PC-9 (cell line): ENCODE data around the gene CHD5. TPM values are rescaled to one million over a fixed set of nuclear protein-coding genes. Genes with fewer than 3 reads are reported as not detected.

Experiments used
- BruUV-seq: library from RNA; stranded (reverse); fragments of 400-500 nt; replicated peaks from 2 replicates; lab custom pipeline; 2021; lab: Mats Ljungman, UMichigan
- CTCF ChIA-PET: fragments of 300-600 bp; sonication (Branson Sonifier 250); formaldehyde crosslinking; loops from one replicate; lab custom pipeline; 2022; ENCODE audit warnings: antibody characterized with exemption; lab: Charles Lee
- POLR2A ChIA-PET: fragments of 300-600 bp; sonication (Branson Sonifier 250); formaldehyde crosslinking; loops from one replicate; lab custom pipeline; 2022; ENCODE audit warnings: antibody characterized with exemption; ENCODE audit not compliant: unreplicated experiment; lab: Charles Lee
- DNase-seq, 2 experiments: peaks; one replicate each; pipeline versions ENCODE4 v3.0.0 to v3.0.0-alpha.2; 2015 to 2022; ENCODE audit warnings: mixed read lengths in 1 of 2
- H2AFZ ChIP-seq: fragments of 200-600 bp; sonication (generic); 2 replicates; pipeline ENCODE4 v1.8.1; 2017; ENCODE audit warnings: antibody characterized with exemption
- H3F3A ChIP-seq: fragments of 200-600 bp; sonication (generic); 2 replicates; pipeline ENCODE4 v1.8.1; 2017; ENCODE audit warnings: antibody characterized with exemption, mild to moderate bottlenecking, low read depth; ENCODE audit not compliant: insufficient read depth
- H3K27ac ChIP-seq: fragments of 200-600 bp; sonication (generic); 2 replicates; pipeline ENCODE4 v1.6.1; 2016; ENCODE audit warnings: mixed run types
- H3K27me3 ChIP-seq: fragments of 200-600 bp; sonication (generic); 2 replicates; pipeline ENCODE4 v1.6.1; 2016; ENCODE audit warnings: low read depth, mixed run types; ENCODE audit not compliant: insufficient read depth
- H3K36me3 ChIP-seq: fragments of 200-600 bp; sonication (generic); 2 replicates; pipeline ENCODE4 v1.6.1; 2016; ENCODE audit warnings: low read depth, mixed run types
- H3K4me1 ChIP-seq: fragments of 200-600 bp; sonication (generic); replicated peaks from 2 replicates; pipeline ENCODE4 v1.6.1; 2016; ENCODE audit warnings: mixed run types; ENCODE audit not compliant: insufficient read depth
- H3K4me2 ChIP-seq: fragments of 200-600 bp; sonication (generic); 2 replicates; pipeline ENCODE4 v1.6.1; 2017; ENCODE audit warnings: mixed run types
- H3K4me3 ChIP-seq: fragments of 200-600 bp; sonication (generic); 2 replicates; pipeline ENCODE4 v1.6.1; 2016; ENCODE audit warnings: mixed run types
- H3K79me2 ChIP-seq: fragments of 200-600 bp; sonication (generic); 2 replicates; pipeline ENCODE4 v1.6.1; 2017; ENCODE audit warnings: low read depth, mixed run types
- H3K9me2 ChIP-seq: fragments of 200-600 bp; sonication (generic); 2 replicates; pipeline ENCODE4 v1.8.1; 2017; ENCODE audit warnings: mild to moderate bottlenecking; ENCODE audit not compliant: insufficient read depth
- H3K9me3 ChIP-seq: fragments of 200-600 bp; sonication (generic); 2 replicates; pipeline ENCODE4 v1.8.1; 2016; ENCODE audit warnings: low read depth; ENCODE audit not compliant: insufficient read depth
- H4K20me1 ChIP-seq: fragments of 200-600 bp; sonication (generic); 2 replicates; pipeline ENCODE4 v1.8.1; 2017; ENCODE audit not compliant: insufficient read depth
- EZH2 ChIP-seq: fragments of 200-600 bp; sonication (generic); IDR thresholded peaks from 2 replicates; pipeline ENCODE4 v1.8.0; 2017; ENCODE audit warnings: antibody characterized with exemption, low read depth
- intact Hi-C: fragments of 100-400 bp; cut with micrococcal nuclease; formaldehyde crosslinking; loops from one replicate; pipeline ENCODE4 v1.10.0; 2022; ENCODE audit not compliant: unreplicated experiment
- total RNA-seq: library from RNA; stranded (reverse); gene quantifications from 2 replicates; pipeline ENCODE4 v1.2.3, GENCODE V29; 2021
- TF ChIP-seq, protein P1 (sequence below): fragments of 200-600 bp; sonication (generic); conservative IDR thresholded peaks from 2 replicates; pipeline ENCODE4 v1.6.1; 2017; ENCODE audit warnings: mixed run types, antibody characterized with exemption, mild to moderate bottlenecking, moderate library complexity

CHD5 gene
- total RNA-seq, 1 experiment from 2014 or later = 0.50 TPM

DNA sequence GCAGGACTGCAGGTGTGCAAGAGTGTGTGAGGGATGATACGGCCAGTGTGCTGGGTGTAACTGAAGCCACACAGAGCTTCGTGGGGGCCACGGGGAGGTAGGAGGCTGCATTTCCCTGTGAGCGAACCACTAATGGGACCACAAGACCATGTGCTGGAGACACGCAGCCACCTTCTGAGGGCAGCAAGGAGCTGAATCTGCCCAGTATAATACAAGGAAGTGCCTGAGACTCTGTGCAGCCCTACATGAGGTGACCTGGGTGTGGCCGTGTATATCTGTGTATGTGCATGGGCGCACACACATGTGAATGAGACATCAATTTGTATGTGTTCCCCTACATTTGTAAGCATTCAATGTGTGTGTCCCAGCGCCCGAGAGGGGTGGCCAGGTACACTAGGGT lies 50.8 kb downstream of the CHD5 start:
- Histone ChIP-seq H3K36me3 (no peaks in the 10 kb centered on the region), H2AFZ (no peak overlapping the region), H3F3A (no peaks in the 10 kb centered on the region), H3K27me3 (0 out of 2 replicates have a peak, but pooled peaks cover 3% of the 10 kb centered on the region), H3K4me1 (no peaks in the 10 kb centered on the region), H3K79me2 (no peaks in the 10 kb centered on the region), H3K4me3 (no peak overlapping the region), H4K20me1 (no peaks in the 10 kb centered on the region), H3K4me2 (no peak overlapping the region), H3K9me2 (no peaks in the 10 kb centered on the region), H3K27ac (no peak overlapping the region), H3K9me3 (no peaks in the 10 kb centered on the region)
- POLR2A ChIA-PET = no interaction called here
- intact Hi-C loops = no loop called here
- no peak for TF ChIP-seq EZH2
- TF ChIP-seq, protein P1, sequence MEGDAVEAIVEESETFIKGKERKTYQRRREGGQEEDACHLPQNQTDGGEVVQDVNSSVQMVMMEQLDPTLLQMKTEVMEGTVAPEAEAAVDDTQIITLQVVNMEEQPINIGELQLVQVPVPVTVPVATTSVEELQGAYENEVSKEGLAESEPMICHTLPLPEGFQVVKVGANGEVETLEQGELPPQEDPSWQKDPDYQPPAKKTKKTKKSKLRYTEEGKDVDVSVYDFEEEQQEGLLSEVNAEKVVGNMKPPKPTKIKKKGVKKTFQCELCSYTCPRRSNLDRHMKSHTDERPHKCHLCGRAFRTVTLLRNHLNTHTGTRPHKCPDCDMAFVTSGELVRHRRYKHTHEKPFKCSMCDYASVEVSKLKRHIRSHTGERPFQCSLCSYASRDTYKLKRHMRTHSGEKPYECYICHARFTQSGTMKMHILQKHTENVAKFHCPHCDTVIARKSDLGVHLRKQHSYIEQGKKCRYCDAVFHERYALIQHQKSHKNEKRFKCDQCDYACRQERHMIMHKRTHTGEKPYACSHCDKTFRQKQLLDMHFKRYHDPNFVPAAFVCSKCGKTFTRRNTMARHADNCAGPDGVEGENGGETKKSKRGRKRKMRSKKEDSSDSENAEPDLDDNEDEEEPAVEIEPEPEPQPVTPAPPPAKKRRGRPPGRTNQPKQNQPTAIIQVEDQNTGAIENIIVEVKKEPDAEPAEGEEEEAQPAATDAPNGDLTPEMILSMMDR = no peak
- CTCF ChIA-PET = no interaction called here
- no peak for DNase-seq
- BruUV-seq = no TSS peak

DNA sequence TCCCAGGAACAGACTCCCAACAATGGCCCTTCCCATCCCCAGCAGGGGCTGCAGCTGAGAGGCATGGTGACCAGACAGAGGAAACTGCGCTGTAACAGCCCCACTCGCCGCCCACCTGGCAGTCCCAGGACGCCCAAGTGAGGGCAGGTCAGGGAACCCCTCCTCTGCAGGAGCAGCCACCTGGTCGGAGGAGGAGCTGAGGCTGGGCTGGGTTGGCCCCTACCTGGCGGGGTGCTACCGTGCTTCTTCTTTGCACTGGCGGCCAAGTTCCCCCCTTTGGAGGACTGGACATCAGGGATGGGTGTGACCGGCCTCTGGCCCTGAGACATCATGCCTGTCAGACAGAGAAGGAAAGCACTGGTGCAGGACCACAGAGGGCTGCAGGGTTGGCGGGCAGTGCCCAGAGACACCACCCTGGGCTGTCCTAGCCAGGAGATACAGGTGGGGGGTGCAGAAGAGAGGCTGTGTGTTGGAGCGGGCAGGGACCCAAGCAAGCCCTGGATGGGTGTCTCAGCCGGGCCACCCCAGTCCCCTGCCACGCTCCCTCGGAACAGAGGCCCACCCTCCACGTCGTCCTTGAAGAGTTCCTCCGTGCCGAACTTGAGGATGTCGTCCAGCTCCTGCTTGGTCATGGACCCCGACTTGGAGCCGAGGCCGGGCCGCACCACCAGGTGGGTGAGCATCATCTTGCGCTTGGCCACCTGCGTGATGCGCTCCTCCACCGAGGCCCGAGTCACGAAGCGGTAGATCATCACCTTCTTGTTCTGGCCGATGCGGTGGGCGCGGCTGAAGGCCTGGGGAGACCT lies 51.6 kb downstream of the CHD5 start:
- intact Hi-C loops = no loop called here
- ChIA-PET POLR2A (no interaction called here), CTCF (interaction anchor here (0.6 kb wide), 2 partner anchors 70 to 370 kb away, joined by 3 read pairs; no protein-coding TSS in a partner anchor)
- BruUV-seq = no TSS peak
- Histone ChIP-seq H3K9me3 (no peaks in the 10 kb centered on the region), H3K79me2 (no peaks in the 10 kb centered on the region), H3K4me3 (no peak overlapping the region), H3K27ac (no peak overlapping the region), H3K4me2 (peak overlapping the region; percentile 69), H4K20me1 (no peaks in the 10 kb centered on the region), H3F3A (no peaks in the 10 kb centered on the region), H3K4me1 (no peaks in the 10 kb centered on the region), H2AFZ (no peak overlapping the region), H3K9me2 (no peaks in the 10 kb centered on the region), H3K27me3 (0 out of 2 replicates have a peak, but pooled peaks cover 3% of the 10 kb centered on the region), H3K36me3 (no peaks in the 10 kb centered on the region)
- no peak for DNase-seq
- no peak for TF ChIP-seq EZH2

DNA sequence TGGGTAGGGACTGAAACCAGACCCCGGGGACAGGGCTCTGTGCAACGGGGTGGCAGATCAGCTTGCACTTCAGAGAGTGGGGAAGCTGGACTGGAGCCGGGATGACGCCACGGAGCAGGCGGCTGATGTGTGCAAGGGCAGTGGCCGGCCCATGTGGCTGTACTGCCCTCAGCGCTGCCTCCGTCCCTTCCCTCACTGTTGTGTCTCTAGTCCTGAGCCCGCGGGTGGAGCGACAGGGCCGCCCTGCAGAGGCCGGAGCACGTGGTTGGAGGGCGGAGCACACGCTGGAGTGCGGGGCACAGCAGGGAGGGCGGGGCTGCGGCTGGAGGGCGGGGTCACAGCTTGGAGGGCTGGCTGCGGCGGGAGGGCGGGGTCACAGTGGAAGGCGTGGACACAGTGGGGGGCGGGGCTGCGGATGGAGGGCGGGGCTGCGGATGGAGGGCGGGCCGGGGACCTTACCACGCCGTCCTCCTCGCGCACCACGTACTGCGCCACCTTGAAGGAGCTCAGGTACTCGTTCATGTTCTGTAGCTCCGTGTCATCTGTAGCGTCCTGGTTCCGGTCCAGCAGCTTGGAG lies 52.4 kb downstream of the CHD5 start:
- intact Hi-C loops = no loop called here
- peak; percentile 57 to 81 for DNase-seq
- BruUV-seq = no TSS peak
- Histone ChIP-seq H3K27me3 (0 out of 2 replicates have a peak, but pooled peaks cover 3% of the 10 kb centered on the region), H3K79me2 (no peaks in the 10 kb centered on the region), H3F3A (no peaks in the 10 kb centered on the region), H3K4me1 (no peaks in the 10 kb centered on the region), H3K9me3 (no peaks in the 10 kb centered on the region), H3K9me2 (no peaks in the 10 kb centered on the region), H4K20me1 (no peaks in the 10 kb centered on the region), H3K4me3 (no peak overlapping the region), H3K4me2 (peak overlapping the region; percentile 69), H3K27ac (no peak overlapping the region), H2AFZ (no peak overlapping the region), H3K36me3 (no peaks in the 10 kb centered on the region)
- ChIA-PET CTCF (interaction anchor here (0.6 kb wide), 2 partner anchors 108 to 371 kb away, joined by 3 read pairs; partner anchors contain the start of gene ICMT), POLR2A (no interaction called here)
- TF ChIP-seq, protein P1 = no peak
- TF ChIP-seq EZH2 = no peak
